Suprapubic skin (tissue), 3 donors: Measurements from ENCODE around the gene ZBTB20.

Experiments
- POLR2A ChIP-seq, 2 donors: fragments of 450-650 bp; IDR thresholded peaks; one replicate each; pipeline ENCODE4 v1.6.1; 2017; ENCODE audit warnings: antibody characterized with exemption in 2 of 2, mild to moderate bottlenecking in 2 of 2, moderate library complexity in 2 of 2
- TF ChIP-seq, protein P1 (sequence below), 2 donors: fragments of 200-600 bp in 1 of 2; fragments of 450-650 bp in 1 of 2; sonication (generic) in 1 of 2; IDR thresholded peaks; one replicate each; pipeline ENCODE4 v1.5.1; 2016 to 2019; ENCODE audit warnings: antibody characterized with exemption in 2 of 2, mild to moderate bottlenecking in 1 of 2, moderate library complexity in 1 of 2

DNA sequence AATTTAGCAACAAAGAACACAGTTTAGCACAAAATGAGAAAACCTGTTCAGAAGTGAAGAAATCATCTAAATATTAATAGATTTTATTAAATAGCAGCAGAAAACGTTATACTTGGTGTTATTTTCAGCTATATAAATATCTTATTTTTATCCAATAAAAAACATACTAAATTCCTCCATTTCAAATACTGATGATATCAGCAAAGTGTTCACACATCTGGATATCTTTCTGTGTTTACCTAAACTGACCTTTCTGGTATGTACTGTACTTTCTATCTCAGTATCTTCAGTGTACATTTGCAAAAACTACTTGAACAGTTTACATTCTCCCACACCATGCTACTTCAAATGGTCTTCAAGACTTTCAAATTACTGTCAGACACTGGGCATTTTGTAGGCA is 179.9 kb downstream of the ZBTB20 start:
- TF ChIP-seq, protein P1, sequence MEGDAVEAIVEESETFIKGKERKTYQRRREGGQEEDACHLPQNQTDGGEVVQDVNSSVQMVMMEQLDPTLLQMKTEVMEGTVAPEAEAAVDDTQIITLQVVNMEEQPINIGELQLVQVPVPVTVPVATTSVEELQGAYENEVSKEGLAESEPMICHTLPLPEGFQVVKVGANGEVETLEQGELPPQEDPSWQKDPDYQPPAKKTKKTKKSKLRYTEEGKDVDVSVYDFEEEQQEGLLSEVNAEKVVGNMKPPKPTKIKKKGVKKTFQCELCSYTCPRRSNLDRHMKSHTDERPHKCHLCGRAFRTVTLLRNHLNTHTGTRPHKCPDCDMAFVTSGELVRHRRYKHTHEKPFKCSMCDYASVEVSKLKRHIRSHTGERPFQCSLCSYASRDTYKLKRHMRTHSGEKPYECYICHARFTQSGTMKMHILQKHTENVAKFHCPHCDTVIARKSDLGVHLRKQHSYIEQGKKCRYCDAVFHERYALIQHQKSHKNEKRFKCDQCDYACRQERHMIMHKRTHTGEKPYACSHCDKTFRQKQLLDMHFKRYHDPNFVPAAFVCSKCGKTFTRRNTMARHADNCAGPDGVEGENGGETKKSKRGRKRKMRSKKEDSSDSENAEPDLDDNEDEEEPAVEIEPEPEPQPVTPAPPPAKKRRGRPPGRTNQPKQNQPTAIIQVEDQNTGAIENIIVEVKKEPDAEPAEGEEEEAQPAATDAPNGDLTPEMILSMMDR (IDR thresholded peaks at IDR 0.05): no peak
- TF ChIP-seq POLR2A (IDR thresholded peaks at IDR 0.05): no peak
